ENCODE measurements around the gene COL23A1.
A peak's percentile ranks its signal among the peaks of the same experiment; 100 is the strongest.
"Not testable (repeated sequence)": the region's sequence is repeated elsewhere in the genome, so short reads cannot be mapped to it uniquely, and the experiment has no call there.

The COL23A1 gene

GRCh38 chr5:178496642-178497041 is 93.6 kb downstream of the COL23A1 start:
- no peak for DNase-seq

DNA sequence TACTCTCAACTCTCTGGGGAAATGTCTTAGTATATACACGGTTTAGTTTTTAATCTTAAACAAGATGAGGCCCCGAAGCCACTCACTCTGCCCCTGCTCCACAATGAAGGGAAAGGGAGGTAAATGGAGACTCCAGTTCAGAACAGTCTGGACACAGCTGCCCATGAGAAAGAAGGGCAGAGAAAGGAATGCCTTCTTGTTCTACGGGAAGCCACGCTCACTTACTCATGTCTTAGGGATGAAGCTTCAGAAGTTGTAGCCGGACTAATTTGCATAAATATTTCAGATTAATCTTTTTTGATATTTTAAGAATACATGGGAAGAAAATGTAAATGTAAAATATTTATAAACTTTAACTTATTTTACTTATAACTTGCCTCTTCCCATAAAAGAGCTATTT is 94.0 kb downstream of the COL23A1 start:
- DNase-seq: no peak

DNA sequence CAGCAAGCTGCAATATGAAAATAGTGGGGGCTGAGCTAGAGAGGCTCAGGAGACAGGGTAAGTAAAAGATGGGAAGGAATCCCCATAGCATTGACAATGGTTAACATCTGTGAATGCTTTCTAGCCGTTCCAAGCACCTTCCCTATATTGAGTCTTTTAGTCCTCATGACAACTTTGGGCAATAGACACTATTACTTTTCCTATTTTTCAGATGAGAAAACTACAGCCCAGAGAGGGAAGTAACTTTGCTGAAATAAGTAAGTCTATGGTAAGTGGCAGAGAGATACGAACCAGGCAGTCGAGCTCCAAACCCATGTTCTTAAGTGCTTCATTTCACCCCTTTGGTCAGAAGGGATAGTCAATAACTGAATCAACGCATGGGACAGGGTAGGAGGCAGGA is 94.5 kb downstream of the COL23A1 start:
- no peak for DNase-seq

- no peak for DNase-seq
These were observed 97.9 kb downstream of the COL23A1 start for GRCh38 chr5:178492278-178492677.

DNA sequence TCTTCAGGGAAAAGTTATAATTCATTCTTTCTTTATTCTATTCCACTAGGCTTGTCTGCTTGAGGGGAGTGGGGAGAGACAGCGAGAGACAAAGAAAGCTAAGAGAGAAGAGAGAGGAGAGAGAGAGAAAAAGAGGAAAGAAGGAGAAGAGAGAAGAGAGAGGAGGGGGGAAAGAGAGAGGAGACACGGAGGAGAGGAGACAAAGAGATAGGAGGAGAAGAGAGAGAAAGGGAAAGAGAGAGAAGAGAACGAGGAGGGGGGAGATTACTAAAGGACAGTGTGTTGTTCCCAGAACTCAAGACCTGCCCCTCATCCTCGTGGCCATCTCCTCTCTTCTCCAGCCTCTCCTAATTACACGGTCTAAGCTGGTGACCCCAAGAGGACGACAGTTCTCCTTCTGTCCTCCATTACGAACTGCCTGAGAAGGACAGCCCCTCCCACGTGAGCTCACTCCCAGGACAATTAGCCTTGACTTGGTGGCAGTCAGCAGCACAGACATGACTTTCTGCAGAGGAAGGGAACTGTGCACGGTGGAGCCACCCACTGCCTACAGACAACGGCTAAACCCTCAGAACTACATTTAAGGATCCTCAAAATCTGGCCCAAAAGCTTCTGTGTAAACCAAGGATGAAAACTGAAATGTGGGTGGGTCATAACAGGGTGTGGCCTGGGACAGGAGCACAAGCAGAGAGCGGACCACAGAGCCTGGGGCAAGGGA is 99.1 kb downstream of the COL23A1 start:
- DNase-seq: no peak

DNA sequence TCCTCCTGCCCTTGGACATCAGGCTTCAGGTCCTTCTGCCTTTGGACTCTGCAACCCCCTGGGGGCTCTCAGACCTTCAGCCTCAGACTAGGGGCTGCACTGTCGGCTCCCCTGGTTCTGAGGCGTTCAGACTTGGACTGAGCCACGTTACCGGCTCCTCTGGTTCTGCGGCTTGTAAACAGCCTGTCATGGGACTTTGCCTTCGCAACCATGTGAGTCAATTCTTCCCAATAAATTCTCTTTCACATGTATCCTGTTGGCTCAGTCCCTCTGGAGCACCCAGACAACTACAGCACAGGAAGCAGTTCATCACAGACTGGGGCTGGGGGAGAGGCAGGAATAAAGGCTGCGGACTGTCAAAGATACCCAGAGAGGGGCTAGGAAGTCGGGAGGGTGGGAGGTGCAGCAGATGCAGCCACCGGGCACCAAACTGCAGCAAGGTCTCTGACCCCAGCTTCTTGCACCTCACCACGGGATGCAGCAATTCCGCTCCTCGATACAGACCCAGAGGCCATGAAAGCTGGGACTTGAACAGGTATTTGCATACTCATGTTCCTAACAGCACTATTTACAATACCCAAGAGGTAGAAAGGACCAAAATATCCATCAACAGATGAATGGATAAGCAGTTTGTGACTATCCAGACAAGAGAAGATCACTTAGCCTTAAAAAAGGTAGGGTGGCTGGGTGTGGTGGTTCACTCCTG is 100.8 kb downstream of the COL23A1 start:
- no peak for DNase-seq

GRCh38 chr5:178488696-178489095 is 101.5 kb downstream of the COL23A1 start:
- DNase-seq: no peak

GRCh38 chr5:178487911-178488600 is 102.1 kb downstream of the COL23A1 start:
- no peak for DNase-seq

DNA sequence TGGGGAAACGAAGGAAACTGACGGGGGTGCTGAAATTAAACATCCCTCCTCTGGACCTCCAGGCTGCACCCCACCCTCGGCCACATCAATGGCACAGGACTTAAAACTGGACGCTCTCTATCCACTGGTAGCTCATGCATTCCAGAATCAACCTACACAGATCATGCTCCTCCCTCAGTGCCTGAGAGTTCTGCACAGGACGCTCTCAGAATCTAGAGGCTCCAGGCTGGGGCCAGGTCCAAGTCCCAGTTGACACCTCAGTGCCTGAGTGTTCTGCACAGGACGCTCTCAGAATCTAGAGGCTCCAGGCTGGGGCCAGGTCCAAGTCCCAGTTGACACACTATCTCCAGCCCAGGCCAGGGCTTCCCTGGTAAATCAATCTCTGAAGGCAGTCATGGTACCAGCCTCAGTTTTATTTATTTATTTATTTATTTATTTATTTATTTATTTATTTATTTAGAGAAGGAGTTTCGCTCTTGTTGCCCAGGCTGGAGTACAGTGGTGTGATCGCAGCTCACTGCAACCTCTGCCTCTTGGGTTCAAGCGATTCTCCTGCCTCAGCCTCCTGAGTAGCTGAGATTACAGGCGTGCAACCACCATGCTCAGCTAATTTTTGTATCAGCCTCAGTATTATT is 103.2 kb downstream of the COL23A1 start:
- DNase-seq: not testable (repeated sequence)

GRCh38 chr5:178486239-178486641 is 104.0 kb downstream of the COL23A1 start:
- DNase-seq: no peak

- peak; percentile 61 for DNase-seq
These were observed 106.6 kb downstream of the COL23A1 start for GRCh38 chr5:178483620-178484019.

DNA sequence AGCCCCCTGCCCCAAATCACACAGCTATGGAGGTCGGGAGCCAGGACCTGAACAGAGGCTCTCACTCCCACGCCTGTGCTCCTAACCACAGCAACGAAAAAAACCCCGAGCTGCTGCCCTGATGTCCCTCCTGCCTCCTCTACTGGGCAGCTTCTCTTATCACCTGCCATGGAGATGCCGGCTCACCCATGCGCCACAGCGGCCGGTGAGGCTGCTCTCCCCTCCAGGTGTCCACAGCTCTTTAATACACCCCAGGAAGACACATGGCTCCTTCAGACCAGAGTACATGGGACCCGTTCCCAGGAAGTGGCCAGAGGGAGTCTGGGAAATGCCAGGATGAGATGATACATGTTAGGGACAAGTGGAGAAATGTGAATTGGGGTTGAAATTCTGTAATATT is 110.9 kb downstream of the COL23A1 start:
- no peak for DNase-seq

DNA sequence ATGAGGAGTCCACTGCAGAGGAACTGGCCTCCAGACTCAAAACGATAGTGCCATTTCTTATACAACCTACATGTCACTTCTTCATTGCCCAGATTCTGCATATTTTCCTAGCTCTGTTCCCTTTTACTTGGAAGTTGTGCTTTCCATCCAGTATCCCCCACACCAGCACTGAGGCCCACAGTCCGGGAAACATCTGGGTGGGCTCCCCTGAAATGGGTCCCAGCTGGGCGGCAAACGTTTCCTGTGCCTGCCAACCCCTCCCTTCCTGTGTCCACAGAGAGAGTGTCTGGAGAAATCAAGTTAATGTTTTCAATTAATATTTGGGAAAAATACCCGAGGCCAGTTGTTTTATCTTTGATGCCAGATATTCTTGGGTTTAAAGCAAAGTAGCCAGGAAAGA is 111.8 kb downstream of the COL23A1 start:
- no peak for DNase-seq

- DNase-seq: no peak
These were observed 112.4 kb downstream of the COL23A1 start for GRCh38 chr5:178477802-178478201.

DNA sequence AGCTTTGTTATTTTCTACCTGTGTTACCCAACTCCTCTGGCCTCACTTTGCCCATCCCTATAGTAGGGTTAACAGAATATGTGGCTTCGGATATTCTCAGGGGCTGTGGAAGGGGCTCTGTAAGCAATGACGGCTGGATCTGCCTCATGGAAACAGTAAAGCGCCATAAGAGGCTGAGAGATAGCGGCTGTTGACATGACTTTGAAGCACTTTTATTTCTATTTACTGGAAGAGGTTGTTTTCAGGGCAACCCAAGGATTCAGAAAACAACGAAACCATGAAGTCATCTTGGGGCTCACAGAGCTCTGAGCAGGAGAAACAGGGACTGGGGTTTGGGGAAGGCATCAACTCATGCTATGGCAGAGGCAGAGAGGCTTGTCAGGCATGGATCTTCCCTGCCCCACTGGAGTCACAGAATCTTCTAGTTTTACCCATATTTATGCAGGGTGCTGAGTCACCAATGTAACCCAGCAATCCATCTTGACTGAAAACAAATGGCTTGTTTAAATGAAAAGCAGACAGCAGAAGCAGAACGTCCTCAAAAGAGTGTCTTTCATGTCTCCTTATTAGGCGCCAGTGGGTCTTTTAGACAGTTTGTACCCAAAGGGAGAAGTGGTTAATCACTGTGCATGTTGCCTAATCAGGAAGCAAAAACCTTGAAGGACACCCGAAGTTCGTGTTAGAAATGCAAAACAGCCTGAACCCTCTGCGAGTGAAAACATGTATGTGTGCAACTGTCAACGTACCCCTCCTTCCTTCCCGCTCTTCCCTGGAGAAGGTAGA is 113.0 kb downstream of the COL23A1 start:
- DNase-seq: peak; percentile 58

DNA sequence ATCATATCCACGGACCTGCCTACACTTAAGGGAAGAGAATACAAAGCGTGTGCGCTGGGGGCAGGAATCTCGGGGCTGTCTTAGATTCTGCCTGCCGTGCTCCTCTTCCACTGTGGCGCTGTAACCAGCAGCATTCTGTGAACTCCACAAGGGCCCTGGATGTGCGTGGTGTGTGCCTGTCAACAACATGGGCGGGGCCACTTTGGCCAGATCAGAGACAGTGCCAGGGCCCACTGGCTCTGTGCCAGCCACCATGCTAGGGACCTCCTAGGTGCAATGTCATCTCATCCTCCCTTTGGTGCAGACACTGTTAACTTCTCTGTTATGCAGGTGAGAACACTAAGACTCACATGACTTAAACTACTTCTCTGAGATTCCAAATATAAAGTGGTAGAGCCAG is 113.7 kb downstream of the COL23A1 start:
- no peak for DNase-seq

GRCh38 chr5:178475422-178475821 is 114.8 kb downstream of the COL23A1 start:
- DNase-seq: no peak

- DNase-seq: no peak
These were observed 115.5 kb downstream of the COL23A1 start for GRCh38 chr5:178474562-178475184.

- no peak for DNase-seq
These were observed 116.3 kb downstream of the COL23A1 start for GRCh38 chr5:178473854-178474253.

DNA sequence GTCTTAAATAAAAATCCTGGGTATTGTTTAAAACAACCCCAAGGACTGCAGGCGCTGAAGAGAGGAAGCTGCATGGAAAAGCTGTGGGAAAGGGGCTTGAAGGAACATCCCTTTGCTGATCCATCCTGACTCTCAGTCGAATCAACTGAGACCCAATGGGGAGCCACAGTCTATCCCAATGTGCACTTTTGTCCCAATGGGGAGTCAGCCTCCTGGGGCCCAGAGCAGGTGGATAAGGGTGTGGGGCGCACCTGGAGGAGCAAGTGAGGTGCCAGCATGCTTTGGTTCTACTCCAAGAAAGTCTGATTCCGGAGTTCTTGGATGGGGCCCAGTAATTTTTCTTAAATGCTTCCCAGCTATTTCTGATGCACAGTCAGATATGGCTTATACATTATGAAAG is 118.1 kb downstream of the COL23A1 start:
- no peak for DNase-seq

DNA sequence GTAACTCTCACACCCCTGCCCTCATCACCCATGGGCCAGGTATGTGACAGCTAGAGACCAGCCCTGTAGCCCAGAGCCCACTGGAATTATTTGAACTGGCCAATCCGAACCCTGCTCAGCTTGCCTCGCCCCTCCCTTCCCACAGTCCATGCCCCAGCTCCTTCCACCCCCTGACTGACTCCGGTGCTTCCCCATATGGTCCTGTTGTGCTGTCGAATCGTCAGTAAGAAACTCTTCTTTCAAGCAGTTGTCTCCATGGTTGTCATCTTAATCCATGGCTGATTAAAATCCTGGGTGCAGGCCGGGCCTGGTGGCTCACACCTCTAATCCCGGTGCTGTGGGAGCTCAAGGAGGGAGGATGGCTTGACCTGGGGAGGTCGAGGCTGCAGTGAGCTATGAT is 118.5 kb downstream of the COL23A1 start:
- DNase-seq: no peak

DNA sequence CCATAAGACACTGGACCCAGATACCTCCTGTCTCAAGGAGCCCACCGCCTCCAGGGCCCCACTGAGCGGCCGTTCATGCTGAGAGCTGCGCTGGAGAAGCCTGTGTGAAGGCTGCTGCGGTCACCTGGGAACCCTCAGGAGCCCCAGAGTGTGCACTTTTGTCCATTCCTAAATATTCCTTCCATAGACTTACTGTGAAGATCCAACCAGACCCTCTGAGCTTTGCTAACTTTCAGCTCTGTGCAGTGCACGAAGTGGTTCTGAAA is 119.5 kb downstream of the COL23A1 start:
- DNase-seq: no peak
